K562 (cell line): ENCODE data around the gene ADM2. TPM values are rescaled to one million over a fixed set of nuclear protein-coding genes. Genes with fewer than 3 reads are reported as not detected.

Experiments used
- ATAC-seq: fragments of 200-7000 bp; cut with Tn5 transposase; 3 replicates; pipeline ENCODE4 v1.9.1; 2020; ENCODE audit warnings: moderate library complexity
- BruUV-seq: library from RNA; stranded (reverse); fragments of 400-500 nt; replicated peaks from 2 replicates; lab custom pipeline; 2021; lab: Mats Ljungman, UMichigan
- CTCF ChIA-PET: fragments of 300-600 bp; formaldehyde crosslinking; extraction: SDS; loops from one replicate; lab custom pipeline; 2021; ENCODE audit warnings: low intra/inter-chr PET ratio; lab: Yijun Ruan, JAX
- POLR2A ChIA-PET: fragments of 300-600, 350-650 bp; sonication (Branson Sonifier 250); formaldehyde crosslinking; extraction: SDS; loops from one replicate; lab custom pipeline; 2021; ENCODE audit warnings: antibody characterized with exemption, inconsistent platforms; lab: Yijun Ruan, JAX
- DNase-seq, 4 experiments: peaks; one replicate each; pipeline versions ENCODE4 v3.0.0 to v3.0.0-alpha.2; 2011 to 2018; ENCODE audit warnings: low spot score in 3 of 4, mixed read lengths in 3 of 4; ENCODE audit errors: extremely low read depth in 1 of 4
- FAIRE-seq: peaks from 2 replicates; lab custom pipeline; 2011; peaks lifted over from hg19 to GRCh38; lab: Jason Lieb, UNC
- H2AFZ ChIP-seq: 2 replicates; pipeline ENCODE4 v1.6.0; 2011; ENCODE audit warnings: low read depth, low read length, control low read depth, inconsistent platforms
- H3K27ac ChIP-seq: fragments of 200-600 bp; 3 replicates; pipeline ENCODE4 v1.8.0; 2011; ENCODE audit warnings: low read depth, mild to moderate bottlenecking, control low read depth, inconsistent platforms, low read length, moderate library complexity, mixed read lengths; ENCODE audit errors: extremely low read depth
- H3K27me3 ChIP-seq, 2 experiments: fragments of 300-600 bp in 1 of 2; 2 replicates in 1 of 2; 3 replicates in 1 of 2; pipeline versions ENCODE4 v1.6.0 to v1.8.0; 2011; ENCODE audit warnings: inconsistent platforms in 2 of 2, low read length in 2 of 2, mild to moderate bottlenecking in 1 of 2, mixed read lengths in 1 of 2, moderate library complexity in 1 of 2; ENCODE audit not compliant: control insufficient read depth in 2 of 2, insufficient read depth in 2 of 2
- H3K36me3 ChIP-seq: fragments of 300-600 bp; 3 replicates; pipeline ENCODE4 v1.8.0; 2011; ENCODE audit warnings: mild to moderate bottlenecking, low read length, inconsistent platforms; ENCODE audit not compliant: control insufficient read depth, insufficient read depth
- H3K4me1 ChIP-seq, 2 experiments: fragments of 200-600 bp in 1 of 2; replicated peaks in 1 of 2; 2 replicates in 1 of 2; 3 replicates in 1 of 2; pipeline versions ENCODE4 v1.5.1 to v1.8.0; 2011; ENCODE audit warnings: inconsistent platforms in 2 of 2, low read length in 2 of 2, mild to moderate bottlenecking in 1 of 2, mixed read lengths in 1 of 2, moderate library complexity in 1 of 2; ENCODE audit not compliant: control insufficient read depth in 2 of 2, insufficient read depth in 2 of 2
- H3K4me2 ChIP-seq: 2 replicates; pipeline ENCODE4 v1.6.1; 2011; ENCODE audit warnings: low read length, control low read depth, inconsistent platforms, mixed read lengths; ENCODE audit not compliant: insufficient read depth
- H3K4me3 ChIP-seq: fragments of 200-600 bp; sonication (generic), shearing (Covaris generic); 2 replicates; pipeline ENCODE4 v1.5.1; 2016; ENCODE audit warnings: control low read depth, inconsistent platforms
- H3K79me2 ChIP-seq: fragments of 200-600 bp; 3 replicates; pipeline ENCODE4 v1.8.0; 2011; ENCODE audit warnings: low read length, inconsistent platforms; ENCODE audit not compliant: control insufficient read depth, insufficient read depth
- H3K9ac ChIP-seq, 2 experiments: 2 replicates each; pipeline versions ENCODE4 v1.6.0 to v1.6.1; 2011; ENCODE audit warnings: low read depth in 2 of 2, low read length in 2 of 2, control low read depth in 1 of 2, inconsistent platforms in 1 of 2, mild to moderate bottlenecking in 1 of 2, mixed read lengths in 1 of 2; ENCODE audit not compliant: insufficient read depth in 1 of 2
- H3K9me1 ChIP-seq: one replicate; pipeline ENCODE4 v1.6.0; 2011; ENCODE audit warnings: inconsistent platforms, mild to moderate bottlenecking, low read length, moderate library complexity; ENCODE audit not compliant: control insufficient read depth, insufficient read depth
- H3K9me3 ChIP-seq: replicated peaks from 2 replicates; pipeline ENCODE4 v1.5.1; 2011; ENCODE audit warnings: low read depth, low read length, inconsistent platforms; ENCODE audit not compliant: control insufficient read depth, insufficient read depth
- H4K20me1 ChIP-seq: replicated peaks from 2 replicates; pipeline ENCODE4 v1.6.1; 2011; ENCODE audit warnings: low read length, inconsistent platforms, mixed read lengths; ENCODE audit not compliant: control insufficient read depth, insufficient read depth
- HINFP ChIP-seq: fragments of 450-650 bp; conservative IDR thresholded peaks from 2 replicates; pipeline ENCODE4 v1.6.1; 2016; ENCODE audit warnings: missing genetic modification characterization, low read depth, mild to moderate bottlenecking, control low read depth, missing compliant biosample characterization
- PHF20 ChIP-seq: fragments of 450-650 bp; IDR thresholded peaks from 2 replicates; pipeline ENCODE4 v1.6.1; 2018; ENCODE audit not compliant: partially characterized antibody
- POLR2G ChIP-seq: fragments of 200-400 bp; formaldehyde crosslinking; IDR thresholded peaks from 2 replicates; pipeline ENCODE4 v1.6.1; 2017; ENCODE audit warnings: low read depth, mild to moderate bottlenecking, antibody characterized with exemption, low read length, moderate library complexity
- TSHZ1 ChIP-seq: fragments of 250-450 bp; sonication (Bioruptor Pico); IDR thresholded peaks from 2 replicates; pipeline ENCODE4 v1.4.0; 2020; ENCODE audit warnings: mild to moderate bottlenecking, moderate library complexity
- ZBTB5 ChIP-seq: fragments of 450-650 bp; IDR thresholded peaks from 2 replicates; pipeline ENCODE4 v1.6.1; 2017; ENCODE audit warnings: antibody characterized with exemption
- ZBTB9 ChIP-seq: fragments of 450-650 bp; formaldehyde crosslinking; IDR thresholded peaks from 2 replicates; pipeline ENCODE4 v1.4.0; 2020; ENCODE audit warnings: mild to moderate bottlenecking, moderate library complexity
- WGBS: fragments of 100-300 bp; shearing (Covaris generic); methylation state at CpG from one replicate; pipeline ENCODE4 v1.1.6; 2016; ENCODE audit warnings: low coverage, mixed read lengths; ENCODE audit not compliant: insufficient coverage; ENCODE audit errors: missing lambda C conversion rate; 5-methylcytosine and 5-hydroxymethylcytosine counted together
- in situ Hi-C: fragments of 300-500 bp; cut with MboI; formaldehyde crosslinking; loops from 4 replicates; pipeline ENCODE4 v1.15.0; 2018; ENCODE audit warnings: inconsistent platforms, mixed read lengths
- intact Hi-C: fragments of 100-400 bp; cut with micrococcal nuclease; formaldehyde crosslinking; loops from 2 replicates; pipeline ENCODE4 v1.14.2; 2022
- polyA plus RNA-seq, 8 experiments: library from polyadenylated mRNA; depleted of rRNA in 4 of 8; stranded (reverse) in 5 of 8; unstranded in 3 of 8; fragments of >200 nt; fragmentation: Nextera tagmentation in 2 of 8; fragmentation: Illumina TruSeq in 1 of 8; extraction: Ambion mirVana in 2 of 8; extraction: Trizol in 1 of 8; gene quantifications; 2 replicates each; pipeline versions ENCODE4 v1.2.1 to v1.2.3, GENCODE V29; 2011 to 2014; ENCODE audit warnings: inconsistent platforms in 1 of 8, missing spikeins in 1 of 8
- total RNA-seq, 7 experiments: library from RNA; depleted of rRNA in 6 of 7; stranded (reverse); fragments of >200 nt in 6 of 7; fragmentation: Illumina TruSeq in 2 of 7; extraction: Trizol in 2 of 7; gene quantifications; 2 replicates each; pipeline versions ENCODE4 v1.2.1 to v1.2.3, GENCODE V29; 2011 to 2021; ENCODE audit warnings: low replicate concordance in 1 of 7

The ADM2 gene
- total and polyA plus RNA-seq, 9 of the 15 experiments (the other 6 are each of a cell fraction or from before 2014, with no cell fraction given), result 0.11 to 5.1 (median 0.38) TPM

GRCh38 chr22:50439871-50440331 is 41.4 kb upstream of the ADM2 start:
- H3K9me3 ChIP-seq, result no peaks in the 10 kb centered on the region
- no peaks in the 10 kb centered on the region for H3K27me3 ChIP-seq
- no peak overlapping the region for H3K4me3 ChIP-seq
- H4K20me1 ChIP-seq, result no peaks in the 10 kb centered on the region
- CTCF ChIA-PET, result no interaction called here
- H3K36me3 ChIP-seq, result peaks cover 65% of the 10 kb centered on the region; the same call in 1 of the 3 replicates
- H3K9me1 ChIP-seq, result no peaks in the 10 kb centered on the region
- no peak overlapping the region for H3K4me2 ChIP-seq
- no peaks in the 10 kb centered on the region for H3K79me2 ChIP-seq
- peaks cover 0 to 18% of the 10 kb centered on the region in 2 experiments; a peak in 2 of 5 replicates for H3K4me1 ChIP-seq
- no peak overlapping the region for H3K9ac ChIP-seq
- FAIRE-seq, result no peak
- BruUV-seq, result no TSS peak
- WGBS, result 100% methylated on average over 2 of the region's 10 CpGs
- ATAC-seq, result no peak
- POLR2A ChIA-PET, result interaction anchor here (1.7 kb wide), 1 partner anchor 11 kb away, joined by 5 read pairs; no protein-coding TSS in a partner anchor
- no peak for DNase-seq
- intact Hi-C loops, result no loop called here
- in situ Hi-C loops, result no loop called here
- TF ChIP-seq ZBTB5 (no peak), POLR2G (peak; percentile 21; the same call in 1 of the 2 replicates), HINFP (tag) (no peak), ZBTB9 (no peak), TSHZ1 (CRISPR knock-in tag) (no peak), PHF20 (no peak)
- TF ChIP-seq, all 486 proteins: peak for 1
- Histone ChIP-seq H2AFZ (no peak overlapping the region), H3K27ac (no peak overlapping the region)
